B cell (primary cell): ENCODE results near the gene ARHGAP22.

Experiments used
- EZH2 ChIP-seq: IDR thresholded peaks from 2 replicates; pipeline ENCODE4 v1.6.1; 2012; ENCODE audit warnings: borderline replicate concordance, low read depth, mild to moderate bottlenecking, moderate library complexity, low read length; ENCODE audit not compliant: insufficient read depth, poor library complexity, severe bottlenecking
- TF ChIP-seq, protein P1 (sequence below): fragments of 200-600 bp; IDR thresholded peaks from one replicate; pipeline ENCODE4 v1.8.0; 2022; ENCODE audit warnings: antibody characterized with exemption, mild to moderate bottlenecking

DNA sequence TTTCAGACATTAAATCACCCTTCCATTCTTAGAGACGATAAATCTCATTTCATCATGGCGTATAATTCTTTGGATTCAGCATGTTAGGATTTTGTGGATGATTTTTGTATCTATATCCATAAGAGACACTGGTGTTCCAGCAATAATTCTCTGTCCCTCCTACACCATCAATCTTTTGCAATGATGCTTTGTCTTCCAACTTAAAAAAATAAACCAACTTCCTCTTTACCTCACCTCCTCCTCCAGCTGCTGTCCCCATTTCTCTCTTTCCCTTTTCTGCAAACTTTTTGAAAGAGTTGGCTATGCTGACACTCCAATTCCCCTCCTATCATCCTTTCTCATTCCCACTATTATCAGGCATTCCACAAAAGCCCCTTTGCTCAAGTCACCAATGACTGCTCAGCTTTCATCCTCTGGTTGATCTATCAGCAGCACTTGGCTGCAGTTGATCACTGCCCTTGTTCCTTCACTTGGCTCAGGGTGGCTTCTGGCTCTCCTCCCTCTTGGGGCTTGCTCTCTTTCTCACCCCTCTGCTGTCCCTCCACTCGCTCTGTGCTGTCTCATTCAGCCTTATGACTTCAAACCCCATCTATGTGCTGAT, 130.0 kb downstream of the ARHGAP22 start:
- TF ChIP-seq, protein P1, sequence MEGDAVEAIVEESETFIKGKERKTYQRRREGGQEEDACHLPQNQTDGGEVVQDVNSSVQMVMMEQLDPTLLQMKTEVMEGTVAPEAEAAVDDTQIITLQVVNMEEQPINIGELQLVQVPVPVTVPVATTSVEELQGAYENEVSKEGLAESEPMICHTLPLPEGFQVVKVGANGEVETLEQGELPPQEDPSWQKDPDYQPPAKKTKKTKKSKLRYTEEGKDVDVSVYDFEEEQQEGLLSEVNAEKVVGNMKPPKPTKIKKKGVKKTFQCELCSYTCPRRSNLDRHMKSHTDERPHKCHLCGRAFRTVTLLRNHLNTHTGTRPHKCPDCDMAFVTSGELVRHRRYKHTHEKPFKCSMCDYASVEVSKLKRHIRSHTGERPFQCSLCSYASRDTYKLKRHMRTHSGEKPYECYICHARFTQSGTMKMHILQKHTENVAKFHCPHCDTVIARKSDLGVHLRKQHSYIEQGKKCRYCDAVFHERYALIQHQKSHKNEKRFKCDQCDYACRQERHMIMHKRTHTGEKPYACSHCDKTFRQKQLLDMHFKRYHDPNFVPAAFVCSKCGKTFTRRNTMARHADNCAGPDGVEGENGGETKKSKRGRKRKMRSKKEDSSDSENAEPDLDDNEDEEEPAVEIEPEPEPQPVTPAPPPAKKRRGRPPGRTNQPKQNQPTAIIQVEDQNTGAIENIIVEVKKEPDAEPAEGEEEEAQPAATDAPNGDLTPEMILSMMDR = no peak
- no peak for TF ChIP-seq EZH2
